Gastroesophageal sphincter (tissue), 4 donors: ENCODE data around the gene ASB12. TPM values are rescaled to one million over a fixed set of nuclear protein-coding genes. Genes with fewer than 3 reads are reported as not detected.
"Not testable (repeated sequence)": the region's sequence is repeated elsewhere in the genome, so short reads cannot be mapped to it uniquely, and the experiment has no call there.

Experiments
- ATAC-seq: fragments of 150-250 bp; one replicate; pipeline ENCODE4 v1.9.1; 2016; ENCODE audit warnings: mild to moderate bottlenecking, moderate library complexity
- H3K27ac ChIP-seq, 4 donors: fragments of 200-600 bp; sonication (generic) in 3 of 4; 1 replicate in 3 of 4; 2 replicates in 1 of 4; pipeline ENCODE4 v1.5.1; 2016 to 2019
- H3K27me3 ChIP-seq: fragments of 200-600 bp; sonication (generic); one replicate; pipeline ENCODE4 v1.5.1; 2019
- H3K36me3 ChIP-seq, 2 donors: fragments of 200-600 bp; sonication (generic); one replicate each; pipeline ENCODE4 v1.5.1; 2019; ENCODE audit warnings: control low read depth in 1 of 2
- H3K4me1 ChIP-seq, 3 donors: fragments of 200-600 bp; sonication (generic); 1 replicate in 2 of 3; 2 replicates in 1 of 3; pipeline ENCODE4 v1.5.1; 2016 to 2019; ENCODE audit warnings: control low read depth in 2 of 3
- H3K4me3 ChIP-seq, 2 donors: fragments of 200-600 bp; sonication (generic); one replicate each; pipeline ENCODE4 v1.5.1; 2019; ENCODE audit warnings: mild to moderate bottlenecking in 1 of 2, moderate library complexity in 1 of 2
- H3K9me3 ChIP-seq, 3 donors: fragments of 200-600 bp; sonication (generic); one replicate each; pipeline ENCODE4 v1.5.1; 2017 to 2019; ENCODE audit warnings: control low read depth in 2 of 3
- EP300 ChIP-seq: sonication (generic); formaldehyde crosslinking; IDR thresholded peaks from one replicate; pipeline ENCODE4 v1.6.1; 2017; ENCODE audit warnings: antibody characterized with exemption, mild to moderate bottlenecking
- POLR2A ChIP-seq, 2 donors: fragments of 450-650 bp; IDR thresholded peaks; one replicate each; pipeline ENCODE4 v1.6.1; 2017; ENCODE audit warnings: antibody characterized with exemption in 2 of 2, mild to moderate bottlenecking in 2 of 2, moderate library complexity in 1 of 2
- POLR2AphosphoS5 ChIP-seq: sonication (generic); formaldehyde crosslinking; IDR thresholded peaks from one replicate; pipeline ENCODE4 v1.6.1; 2017; ENCODE audit warnings: antibody characterized with exemption
- WGBS, 2 donors: methylation state at CpG; one replicate each; pipeline ENCODE4 v1.1.5; 2018; ENCODE audit warnings: low coverage in 1 of 2; 5-methylcytosine and 5-hydroxymethylcytosine counted together
- total RNA-seq, 4 donors: library from RNA; depleted of rRNA; stranded (reverse); fragments of >200 nt; gene quantifications; one replicate each; pipeline ENCODE4 v1.1.0, GENCODE V29; 2016
- TF ChIP-seq, protein P1 (sequence below), 4 experiments: fragments of 200-600 bp in 2 of 4; fragments of 450-650 bp in 2 of 4; sonication (generic) in 1 of 4; IDR thresholded peaks; one replicate each; pipeline ENCODE4 v1.5.1; 2017 to 2019; ENCODE audit warnings: antibody characterized with exemption in 4 of 4, mild to moderate bottlenecking in 2 of 4, moderate library complexity in 2 of 4

Gene ASB12, protein sequence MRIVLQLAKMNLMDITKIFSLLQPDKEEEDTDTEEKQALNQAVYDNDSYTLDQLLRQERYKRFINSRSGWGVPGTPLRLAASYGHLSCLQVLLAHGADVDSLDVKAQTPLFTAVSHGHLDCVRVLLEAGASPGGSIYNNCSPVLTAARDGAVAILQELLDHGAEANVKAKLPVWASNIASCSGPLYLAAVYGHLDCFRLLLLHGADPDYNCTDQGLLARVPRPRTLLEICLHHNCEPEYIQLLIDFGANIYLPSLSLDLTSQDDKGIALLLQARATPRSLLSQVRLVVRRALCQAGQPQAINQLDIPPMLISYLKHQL
- not detected for total RNA-seq

- 100% methylated on average over 1 of the region's 17 CpGs; no CpG with 5 or more reads in 1 of the 2 donors for WGBS, 2 donors
- Histone ChIP-seq H3K36me3 (no peaks in the 10 kb centered on the region), H3K27ac (no peak within 1 kb of the TSS), H3K4me1 (no peaks in the 10 kb centered on the region), H3K27me3 (no peaks in the 10 kb centered on the region), H3K9me3 (no peaks in the 10 kb centered on the region), H3K4me3 (no peak within 1 kb of the TSS)
- no peak for ATAC-seq
- TF ChIP-seq, protein P1, sequence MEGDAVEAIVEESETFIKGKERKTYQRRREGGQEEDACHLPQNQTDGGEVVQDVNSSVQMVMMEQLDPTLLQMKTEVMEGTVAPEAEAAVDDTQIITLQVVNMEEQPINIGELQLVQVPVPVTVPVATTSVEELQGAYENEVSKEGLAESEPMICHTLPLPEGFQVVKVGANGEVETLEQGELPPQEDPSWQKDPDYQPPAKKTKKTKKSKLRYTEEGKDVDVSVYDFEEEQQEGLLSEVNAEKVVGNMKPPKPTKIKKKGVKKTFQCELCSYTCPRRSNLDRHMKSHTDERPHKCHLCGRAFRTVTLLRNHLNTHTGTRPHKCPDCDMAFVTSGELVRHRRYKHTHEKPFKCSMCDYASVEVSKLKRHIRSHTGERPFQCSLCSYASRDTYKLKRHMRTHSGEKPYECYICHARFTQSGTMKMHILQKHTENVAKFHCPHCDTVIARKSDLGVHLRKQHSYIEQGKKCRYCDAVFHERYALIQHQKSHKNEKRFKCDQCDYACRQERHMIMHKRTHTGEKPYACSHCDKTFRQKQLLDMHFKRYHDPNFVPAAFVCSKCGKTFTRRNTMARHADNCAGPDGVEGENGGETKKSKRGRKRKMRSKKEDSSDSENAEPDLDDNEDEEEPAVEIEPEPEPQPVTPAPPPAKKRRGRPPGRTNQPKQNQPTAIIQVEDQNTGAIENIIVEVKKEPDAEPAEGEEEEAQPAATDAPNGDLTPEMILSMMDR (IDR thresholded peaks at IDR 0.05): no peak
- TF ChIP-seq POLR2AphosphoS5: no peak
- TF ChIP-seq EP300: no peak
- no peak for TF ChIP-seq POLR2A (IDR thresholded peaks at IDR 0.05)
These were observed at the start of gene ASB12 for GRCh38 chrX:64230123-64230970. Gene ASB12, minus strand, starts transcription at chrX:64230607. Its CDS starts 4,957 bp downstream, at chrX:64225650.

- no peak for ATAC-seq
These were observed 34.9 kb upstream of the ASB12 start for GRCh38 chrX:64265265-64265664.

DNA sequence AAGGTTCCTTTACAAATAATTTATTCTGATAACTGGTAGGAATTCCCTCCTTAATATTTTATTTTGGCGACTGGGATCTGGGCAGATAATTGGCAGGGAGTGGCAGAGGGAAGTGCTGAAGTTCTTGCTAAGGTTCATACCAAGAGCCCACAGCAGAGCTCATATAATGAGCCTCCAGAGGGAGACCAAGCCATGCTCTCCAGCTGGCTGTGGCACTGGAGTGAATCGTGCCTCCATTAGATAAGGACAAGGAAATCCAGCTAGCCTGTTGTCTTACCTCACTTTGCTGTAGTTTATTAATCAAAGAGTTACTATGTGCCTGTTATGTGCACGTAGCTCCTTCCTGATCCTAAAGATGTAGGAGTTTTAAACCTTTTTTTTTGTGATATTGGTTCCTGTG is 1.3 kb downstream of the ASB12 start:
- no peak for ATAC-seq
- no peak for TF ChIP-seq POLR2A (IDR thresholded peaks at IDR 0.05)
- TF ChIP-seq POLR2AphosphoS5: no peak
- TF ChIP-seq, protein P1 (IDR thresholded peaks at IDR 0.05): no peak
- TF ChIP-seq EP300: no peak
- Histone ChIP-seq H3K4me3 (no peak overlapping the region), H3K9me3 (no peaks in the 10 kb centered on the region), H3K36me3 (no peaks in the 10 kb centered on the region), H3K4me1 (no peaks in the 10 kb centered on the region), H3K27ac (no peak overlapping the region), H3K27me3 (no peaks in the 10 kb centered on the region)
- WGBS, 2 donors: 25% methylated on average over 2 of the region's 3 CpGs

More at GRCh38 chrX:64265265-64265664, 34.9 kb upstream of the ASB12 start:
- no peak overlapping the region for H3K4me3 ChIP-seq
- TF ChIP-seq POLR2AphosphoS5 (no peak), POLR2A (IDR thresholded peaks at IDR 0.05) (no peak), EP300 (no peak)
- TF ChIP-seq, protein P1 (IDR thresholded peaks at IDR 0.05): no peak
- no peak overlapping the region for H3K27ac ChIP-seq
- peaks cover 0 to 9% of the 10 kb centered on the region in 2 donors for H3K36me3 ChIP-seq
- H3K27me3 ChIP-seq: no peaks in the 10 kb centered on the region
- no peaks in the 10 kb centered on the region for H3K9me3 ChIP-seq
- H3K4me1 ChIP-seq: no peaks in the 10 kb centered on the region

DNA sequence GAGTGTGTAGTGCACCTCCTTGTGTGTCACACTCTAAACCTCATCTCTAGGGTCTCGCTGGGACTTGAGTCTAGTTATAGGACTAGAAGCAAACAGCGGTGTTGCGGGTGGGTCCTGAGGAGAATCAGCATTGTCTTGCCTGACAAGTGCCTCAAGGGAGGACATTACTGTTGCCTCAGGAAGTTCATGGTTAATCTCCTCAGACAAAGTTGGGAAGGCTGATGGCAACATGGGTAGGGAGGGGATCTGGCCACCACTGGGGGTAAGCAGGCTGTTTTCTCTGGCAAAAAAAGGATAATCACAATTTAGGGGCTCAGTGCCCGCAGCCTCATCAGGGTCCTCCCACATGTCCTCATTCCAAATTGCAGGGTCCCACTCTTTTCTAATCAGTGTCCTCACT is 12.4 kb downstream of the ASB12 start:
- ATAC-seq: no peak
- no peaks in the 10 kb centered on the region for H3K4me1 ChIP-seq
- TF ChIP-seq POLR2AphosphoS5 (no peak), POLR2A (IDR thresholded peaks at IDR 0.05) (no peak), EP300 (no peak)
- TF ChIP-seq, protein P1 (IDR thresholded peaks at IDR 0.05): no peak
- no peaks in the 10 kb centered on the region for H3K27me3 ChIP-seq
- H3K4me3 ChIP-seq: no peak overlapping the region
- no peaks in the 10 kb centered on the region for H3K9me3 ChIP-seq
- WGBS, 2 donors: no CpG with 5 or more reads among the region's 4 CpGs
- H3K36me3 ChIP-seq: no peaks in the 10 kb centered on the region
- no peak overlapping the region for H3K27ac ChIP-seq

- H3K36me3 ChIP-seq, H3K9me3 ChIP-seq, ATAC-seq, H3K4me3 ChIP-seq, H3K27ac ChIP-seq, H3K4me1 ChIP-seq, H3K27me3 ChIP-seq: not testable (repeated sequence)
These were observed 16.4 kb downstream of the ASB12 start for GRCh38 chrX:64213989-64214388.
